Ovary (tissue), 3 donors: ENCODE measurements around the gene RNF123.

Experiments
- CTCF ChIP-seq, 3 donors: fragments of 450-650 bp in 2 of 3; fragments of 200-600 bp in 1 of 3; IDR thresholded peaks; one replicate each; pipeline versions ENCODE4 v1.5.1 to v1.8.0; 2016 to 2022; ENCODE audit warnings: antibody characterized with exemption in 3 of 3, mild to moderate bottlenecking in 1 of 3
- EP300 ChIP-seq: sonication (generic); formaldehyde crosslinking; IDR thresholded peaks from one replicate; pipeline ENCODE4 v1.6.1; 2017; ENCODE audit warnings: antibody characterized with exemption
- POLR2A ChIP-seq: fragments of 450-650 bp; IDR thresholded peaks from one replicate; pipeline ENCODE4 v1.6.1; 2017; ENCODE audit warnings: antibody characterized with exemption, mild to moderate bottlenecking, moderate library complexity
- donor health status: DM: no; HTN: no; CAD: no.

- TF ChIP-seq CTCF (IDR thresholded peaks at IDR 0.05): no peak
- TF ChIP-seq EP300: no peak
- TF ChIP-seq POLR2A: no peak
These were observed 6.2 kb upstream of the RNF123 start for GRCh38 chr3:49683162-49683561.
